Measurements from ENCODE around the gene KIAA1328. TPM values are rescaled to one million over a fixed set of nuclear protein-coding genes. Genes with fewer than 3 reads are reported as not detected.

Gene KIAA1328
- total RNA-seq, 2 donors from 2014 or later, result 14.4 to 22.7 TPM

DNA sequence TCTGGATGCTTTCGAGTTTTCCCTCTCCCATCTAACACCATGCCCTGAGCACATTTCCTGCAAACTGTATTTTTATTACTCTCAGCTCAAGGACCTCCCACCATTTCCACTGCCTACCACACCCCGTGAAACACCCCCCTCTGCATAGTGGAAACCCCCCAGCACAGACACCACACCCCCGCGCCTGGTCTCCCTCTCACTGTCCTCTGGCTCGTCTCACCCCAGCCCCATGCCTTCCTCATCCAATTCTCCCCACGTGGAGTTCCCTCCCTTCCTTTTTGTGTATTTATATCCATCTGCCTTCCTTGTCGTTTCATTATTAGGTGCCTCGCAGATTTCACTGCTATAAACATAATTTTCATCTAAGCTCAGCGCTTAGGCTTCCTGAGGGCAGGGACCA is 429.2 kb downstream of the KIAA1328 start:
- TF ChIP-seq, protein P1, sequence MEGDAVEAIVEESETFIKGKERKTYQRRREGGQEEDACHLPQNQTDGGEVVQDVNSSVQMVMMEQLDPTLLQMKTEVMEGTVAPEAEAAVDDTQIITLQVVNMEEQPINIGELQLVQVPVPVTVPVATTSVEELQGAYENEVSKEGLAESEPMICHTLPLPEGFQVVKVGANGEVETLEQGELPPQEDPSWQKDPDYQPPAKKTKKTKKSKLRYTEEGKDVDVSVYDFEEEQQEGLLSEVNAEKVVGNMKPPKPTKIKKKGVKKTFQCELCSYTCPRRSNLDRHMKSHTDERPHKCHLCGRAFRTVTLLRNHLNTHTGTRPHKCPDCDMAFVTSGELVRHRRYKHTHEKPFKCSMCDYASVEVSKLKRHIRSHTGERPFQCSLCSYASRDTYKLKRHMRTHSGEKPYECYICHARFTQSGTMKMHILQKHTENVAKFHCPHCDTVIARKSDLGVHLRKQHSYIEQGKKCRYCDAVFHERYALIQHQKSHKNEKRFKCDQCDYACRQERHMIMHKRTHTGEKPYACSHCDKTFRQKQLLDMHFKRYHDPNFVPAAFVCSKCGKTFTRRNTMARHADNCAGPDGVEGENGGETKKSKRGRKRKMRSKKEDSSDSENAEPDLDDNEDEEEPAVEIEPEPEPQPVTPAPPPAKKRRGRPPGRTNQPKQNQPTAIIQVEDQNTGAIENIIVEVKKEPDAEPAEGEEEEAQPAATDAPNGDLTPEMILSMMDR (IDR thresholded peaks at IDR 0.05), result no peak
- H3K9me3 ChIP-seq, result no peaks in the 10 kb centered on the region
- ATAC-seq (ENCODE audit: insufficient number of reproducible peaks, low FRiP score, low read depth), result no peak
- H3K36me3 ChIP-seq, result no peaks in the 10 kb centered on the region
- DNase-seq (ENCODE audit: low spot score), result no peak
- H3K27me3 ChIP-seq (replicated peaks; ENCODE audit: insufficient read depth), result no peaks in the 10 kb centered on the region
- H3K27ac ChIP-seq, result no peak overlapping the region
- H3K4me1 ChIP-seq (ENCODE audit: control insufficient read depth in 1 of 2, low read depth in 2 of 2), result peaks cover 0 to 7% of the 10 kb centered on the region in 2 donors
- no peak overlapping the region for H3K4me3 ChIP-seq

DNA sequence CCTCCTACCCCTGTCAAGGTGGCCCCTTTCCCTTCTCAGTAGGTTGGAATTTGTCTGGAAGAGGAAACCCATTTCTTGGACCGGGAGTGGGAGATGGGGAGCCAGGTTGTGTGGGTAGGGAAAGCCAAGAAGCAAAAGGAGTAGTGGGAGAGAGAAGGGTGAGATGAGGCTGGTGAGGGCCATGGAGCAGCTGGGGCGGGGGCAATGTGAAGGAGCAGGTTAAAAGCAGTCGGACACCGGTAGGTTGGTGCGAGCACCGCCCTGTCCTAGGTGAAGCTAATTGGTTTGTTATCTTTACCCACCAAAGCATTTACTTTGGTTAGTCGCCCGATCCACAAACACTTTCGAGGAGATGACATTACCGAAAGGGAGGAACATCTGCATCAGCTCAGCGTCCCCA is 429.9 kb downstream of the KIAA1328 start:
- TF ChIP-seq, protein P1 (IDR thresholded peaks at IDR 0.05), result no peak
- H3K4me1 ChIP-seq (ENCODE audit: control insufficient read depth in 1 of 2, low read depth in 2 of 2), result peaks cover 0 to 4% of the 10 kb centered on the region in 2 donors
- no peaks in the 10 kb centered on the region for H3K27me3 ChIP-seq (replicated peaks; ENCODE audit: insufficient read depth)
- DNase-seq (ENCODE audit: low spot score) (no peak), ATAC-seq (ENCODE audit: insufficient number of reproducible peaks, low FRiP score, low read depth) (no peak)
- H3K9me3 ChIP-seq, result no peaks in the 10 kb centered on the region
- H3K27ac ChIP-seq, result no peak overlapping the region
- no peaks in the 10 kb centered on the region for H3K36me3 ChIP-seq
- no peak overlapping the region for H3K4me3 ChIP-seq

DNA sequence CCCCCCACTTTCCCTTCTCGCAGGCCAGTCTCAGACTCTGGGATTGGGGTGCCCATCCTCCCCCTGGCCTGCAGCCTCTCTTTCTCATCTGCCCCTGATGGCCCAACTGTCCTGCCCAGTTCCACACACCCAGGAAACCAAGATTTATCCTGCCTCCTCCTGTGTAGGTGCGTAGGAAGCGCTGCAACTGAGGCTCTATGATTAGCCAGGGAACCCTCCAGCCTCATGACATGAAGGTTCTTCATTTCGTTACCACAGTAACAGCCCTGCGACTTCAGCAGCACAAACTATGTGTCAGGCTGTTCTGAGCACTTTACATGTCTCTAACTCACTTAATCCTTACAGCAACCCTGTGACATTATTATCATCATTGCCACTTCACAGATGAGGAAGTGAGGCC is 430.8 kb downstream of the KIAA1328 start:
- ATAC-seq (ENCODE audit: insufficient number of reproducible peaks, low FRiP score, low read depth), result no peak
- no peak for DNase-seq (ENCODE audit: low spot score)
- Histone ChIP-seq H3K9me3 (no peaks in the 10 kb centered on the region), H3K27me3 (replicated peaks; ENCODE audit: insufficient read depth) (no peaks in the 10 kb centered on the region), H3K4me1 (ENCODE audit: control insufficient read depth in 1 of 2, low read depth in 2 of 2) (no peaks in the 10 kb centered on the region), H3K27ac (no peak overlapping the region), H3K36me3 (no peaks in the 10 kb centered on the region), H3K4me3 (no peak overlapping the region)
- TF ChIP-seq, protein P1 (IDR thresholded peaks at IDR 0.05), result no peak

DNA sequence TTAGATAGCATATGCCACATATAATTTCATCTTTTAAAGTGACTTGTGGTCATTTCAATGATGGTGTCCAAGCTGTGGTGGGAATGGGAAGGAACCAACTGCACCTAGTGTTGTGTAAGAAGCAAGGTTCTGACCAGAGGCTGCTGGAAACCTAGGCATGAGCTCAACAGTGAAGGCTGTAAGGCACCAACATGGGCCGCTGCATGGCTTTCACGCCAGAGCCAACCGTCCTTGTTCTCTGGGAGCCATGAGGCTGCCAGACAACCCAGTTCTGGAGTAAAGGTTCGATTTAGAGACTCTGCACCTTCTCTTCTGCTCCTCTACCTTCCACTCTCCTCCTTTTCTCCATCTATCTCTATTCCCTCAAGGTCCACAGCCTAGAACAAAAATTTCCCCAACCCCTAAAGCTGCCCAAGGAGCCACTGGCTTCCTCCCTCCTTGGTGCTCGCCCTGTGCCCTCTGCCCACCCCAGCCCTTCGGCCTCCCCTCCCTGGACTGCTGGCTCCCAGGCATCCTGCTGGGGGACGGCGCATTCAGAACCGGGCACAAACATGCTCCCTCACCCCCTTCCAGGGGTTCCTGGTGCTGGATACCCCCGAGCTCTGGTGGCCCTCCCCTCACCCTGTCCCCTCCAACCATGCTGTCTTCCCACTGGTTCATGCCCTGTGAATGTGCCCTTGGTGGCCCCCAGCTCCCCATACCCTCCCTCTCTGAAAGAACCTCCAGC is 431.6 kb downstream of the KIAA1328 start:
- Histone ChIP-seq H3K36me3 (no peaks in the 10 kb centered on the region), H3K27me3 (replicated peaks; ENCODE audit: insufficient read depth) (no peaks in the 10 kb centered on the region), H3K9me3 (no peaks in the 10 kb centered on the region), H3K4me3 (no peak overlapping the region), H3K4me1 (ENCODE audit: control insufficient read depth in 1 of 2, low read depth in 2 of 2) (no peaks in the 10 kb centered on the region), H3K27ac (no peak overlapping the region)
- TF ChIP-seq, protein P1 (IDR thresholded peaks at IDR 0.05), result no peak
- ATAC-seq (ENCODE audit: insufficient number of reproducible peaks, low FRiP score, low read depth) (no peak), DNase-seq (ENCODE audit: low spot score) (no peak)

DNA sequence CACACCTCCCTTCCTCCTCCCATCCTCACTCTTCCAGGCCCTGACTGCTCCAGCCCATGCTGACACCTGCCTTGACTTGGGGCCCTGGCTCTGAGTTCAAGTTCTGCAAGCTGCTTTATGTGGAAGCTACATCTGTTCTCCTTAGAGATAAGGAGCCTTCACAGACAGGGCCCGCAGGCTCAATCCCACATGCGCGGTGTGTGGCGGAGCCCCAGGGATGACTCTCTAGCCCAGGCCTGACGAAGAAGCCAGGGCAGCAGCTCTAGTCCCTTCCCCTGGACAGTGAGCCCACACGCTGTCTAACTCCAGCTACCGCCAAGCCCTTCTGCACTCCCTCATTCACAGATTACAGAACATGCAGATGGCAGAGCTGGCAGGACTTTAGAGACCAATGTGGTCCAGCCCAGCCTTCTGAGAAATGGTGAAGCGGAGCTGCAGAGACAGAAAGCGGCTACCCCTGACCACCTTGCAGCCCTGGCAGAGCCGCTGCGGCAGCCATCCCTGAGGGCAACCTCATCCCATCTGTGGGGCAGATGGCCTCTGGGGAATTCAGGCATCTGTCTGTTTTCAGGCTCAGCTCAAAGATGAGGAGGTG is 432.4 kb downstream of the KIAA1328 start:
- ATAC-seq (ENCODE audit: insufficient number of reproducible peaks, low FRiP score, low read depth), result no peak
- Histone ChIP-seq H3K36me3 (no peaks in the 10 kb centered on the region), H3K27ac (no peak overlapping the region), H3K9me3 (no peaks in the 10 kb centered on the region), H3K4me1 (ENCODE audit: control insufficient read depth in 1 of 2, low read depth in 2 of 2) (no peaks in the 10 kb centered on the region), H3K27me3 (replicated peaks; ENCODE audit: insufficient read depth) (no peaks in the 10 kb centered on the region), H3K4me3 (no peak overlapping the region)
- DNase-seq (ENCODE audit: low spot score), result no peak
- TF ChIP-seq, protein P1 (IDR thresholded peaks at IDR 0.05), result no peak
